Muscle layer of duodenum (tissue), 2 donors: ENCODE results near the gene TSPOAP1.

Experiments used
- H3K27ac ChIP-seq: one replicate; pipeline ENCODE4 v1.7.0; 2013; ENCODE audit warnings: mild to moderate bottlenecking, low read length
- H3K27me3 ChIP-seq: one replicate; pipeline ENCODE4 v1.7.0; 2013; ENCODE audit warnings: low read depth, mild to moderate bottlenecking, control low read depth, low read length
- H3K36me3 ChIP-seq, 2 donors: one replicate each; pipeline ENCODE4 v1.7.0; 2013; ENCODE audit warnings: low read length in 2 of 2, control low read depth in 1 of 2, mild to moderate bottlenecking in 1 of 2; ENCODE audit not compliant: insufficient read depth in 2 of 2, control insufficient read depth in 1 of 2
- H3K4me1 ChIP-seq, 2 donors: one replicate each; pipeline ENCODE4 v1.7.0; 2013; ENCODE audit warnings: low read length in 2 of 2, mild to moderate bottlenecking in 2 of 2, control low read depth in 1 of 2, moderate library complexity in 1 of 2; ENCODE audit not compliant: insufficient read depth in 2 of 2, control insufficient read depth in 1 of 2
- H3K4me3 ChIP-seq, 2 donors: one replicate each; pipeline ENCODE4 v1.7.0; 2013; ENCODE audit warnings: low read length in 2 of 2, low read depth in 1 of 2, mild to moderate bottlenecking in 1 of 2
- H3K9me3 ChIP-seq, 2 donors: one replicate each; pipeline ENCODE4 v1.7.0; 2013; ENCODE audit warnings: low read length in 2 of 2, control low read depth in 1 of 2, mild to moderate bottlenecking in 1 of 2; ENCODE audit not compliant: control insufficient read depth in 1 of 2
- donor health status: healthy.

Gene TSPOAP1

GRCh38 chr17:58265902-58266875, 62.4 kb downstream of the TSPOAP1 start:
- Histone ChIP-seq H3K4me3 (no peak overlapping the region), H3K27ac (no peak overlapping the region), H3K9me3 (no peaks in the 10 kb centered on the region), H3K36me3 (no peaks in the 10 kb centered on the region), H3K4me1 (no peaks in the 10 kb centered on the region), H3K27me3 (peaks cover 11% of the 10 kb centered on the region)

- no peaks in the 10 kb centered on the region for H3K4me1 ChIP-seq
- no peaks in the 10 kb centered on the region for H3K9me3 ChIP-seq
- H3K27me3 ChIP-seq = peaks cover 11% of the 10 kb centered on the region
- H3K4me3 ChIP-seq = no peak overlapping the region
- no peak overlapping the region for H3K27ac ChIP-seq
- no peaks in the 10 kb centered on the region for H3K36me3 ChIP-seq
Observed at GRCh38 chr17:58265271-58265670, 63.3 kb downstream of the TSPOAP1 start.

GRCh38 chr17:58264407-58265103, 64.0 kb downstream of the TSPOAP1 start:
- Histone ChIP-seq H3K27ac (no peak overlapping the region), H3K4me3 (no peak overlapping the region), H3K27me3 (peaks cover 11% of the 10 kb centered on the region), H3K9me3 (no peaks in the 10 kb centered on the region), H3K36me3 (no peaks in the 10 kb centered on the region), H3K4me1 (no peaks in the 10 kb centered on the region)

- H3K27me3 ChIP-seq = peaks cover 11% of the 10 kb centered on the region
Observed at GRCh38 chr17:58263773-58264172, 64.8 kb downstream of the TSPOAP1 start.

GRCh38 chr17:58262149-58262548, 66.4 kb downstream of the TSPOAP1 start:
- Histone ChIP-seq H3K27ac (no peak overlapping the region), H3K4me1 (no peaks in the 10 kb centered on the region), H3K4me3 (no peak overlapping the region), H3K9me3 (no peaks in the 10 kb centered on the region), H3K27me3 (peaks cover 8% of the 10 kb centered on the region), H3K36me3 (no peaks in the 10 kb centered on the region)

More at GRCh38 chr17:58263773-58264172, 64.8 kb downstream of the TSPOAP1 start:
- H3K9me3 ChIP-seq = no peaks in the 10 kb centered on the region
- H3K36me3 ChIP-seq = no peaks in the 10 kb centered on the region
- no peak overlapping the region for H3K4me3 ChIP-seq
- H3K4me1 ChIP-seq = no peaks in the 10 kb centered on the region
- H3K27ac ChIP-seq = no peak overlapping the region

GRCh38 chr17:58254803-58255202, 73.8 kb downstream of the TSPOAP1 start:
- no peaks in the 10 kb centered on the region for H3K9me3 ChIP-seq
- no peaks in the 10 kb centered on the region for H3K27me3 ChIP-seq
- H3K27ac ChIP-seq = no peak overlapping the region
- no peaks in the 10 kb centered on the region for H3K36me3 ChIP-seq
- peaks cover 0 to 3% of the 10 kb centered on the region in 2 donors for H3K4me1 ChIP-seq
- no peak overlapping the region for H3K4me3 ChIP-seq

GRCh38 chr17:58253082-58253481, 75.5 kb downstream of the TSPOAP1 start:
- no peak overlapping the region for H3K27ac ChIP-seq
- no peaks in the 10 kb centered on the region for H3K9me3 ChIP-seq
- peaks cover 5% of the 10 kb centered on the region for H3K27me3 ChIP-seq
- H3K36me3 ChIP-seq = no peaks in the 10 kb centered on the region
- H3K4me1 ChIP-seq = peaks cover 0 to 10% of the 10 kb centered on the region in 2 donors
- no peak overlapping the region for H3K4me3 ChIP-seq

GRCh38 chr17:58252141-58252540, 76.5 kb downstream of the TSPOAP1 start:
- H3K4me3 ChIP-seq = no peak overlapping the region
- H3K36me3 ChIP-seq = no peaks in the 10 kb centered on the region
- H3K9me3 ChIP-seq = no peaks in the 10 kb centered on the region
- H3K27ac ChIP-seq = no peak overlapping the region
- H3K4me1 ChIP-seq = peaks cover 0 to 10% of the 10 kb centered on the region in 2 donors
- H3K27me3 ChIP-seq = peaks cover 5% of the 10 kb centered on the region
